Measurements from ENCODE around the gene CCL27.

CCL27 gene

DNA sequence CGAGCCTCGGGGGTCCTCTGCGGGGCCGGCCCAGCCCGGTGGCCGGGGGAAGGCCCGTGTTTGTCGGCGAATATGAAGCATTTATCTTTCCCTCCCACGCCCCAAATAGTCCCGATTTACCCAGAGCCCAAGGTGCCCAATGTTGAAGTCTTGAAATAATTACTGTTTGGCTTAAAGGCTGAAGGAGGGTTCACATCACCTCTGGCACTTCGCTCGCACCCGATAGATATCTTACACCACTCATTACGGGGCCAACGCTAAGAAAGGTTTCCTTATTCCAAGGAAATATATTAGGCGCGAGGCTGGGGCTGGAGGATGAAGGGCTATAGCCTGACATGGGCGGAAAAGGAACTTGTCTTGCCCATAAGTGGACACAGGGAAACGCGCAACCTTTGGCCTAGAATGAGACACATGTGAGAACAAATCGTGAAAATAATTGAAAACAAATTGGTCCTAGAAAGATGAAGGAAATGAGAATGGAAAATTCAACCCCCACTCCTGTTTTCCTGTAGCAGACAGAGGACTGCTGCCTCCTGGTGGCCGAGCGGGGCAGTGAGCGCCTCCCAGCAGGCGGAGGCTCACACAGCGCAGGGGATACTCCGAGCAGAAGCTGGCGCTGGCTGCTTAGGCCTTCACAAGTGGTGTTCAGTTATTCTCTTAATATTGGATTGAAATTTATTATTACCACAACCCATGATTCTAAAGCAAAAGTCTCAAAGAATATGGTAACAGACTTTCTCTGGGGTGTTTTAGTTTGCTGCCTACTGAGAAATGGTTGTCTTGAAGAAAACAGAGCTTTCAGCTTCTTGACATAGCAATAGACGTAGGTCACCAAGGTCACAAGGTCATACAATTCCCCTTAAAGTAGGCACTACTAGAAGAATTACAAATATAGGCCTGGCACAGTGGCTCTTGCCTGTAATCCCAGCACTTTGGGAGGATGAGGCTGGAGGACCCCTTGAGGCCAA, 39.6 kb upstream of the CCL27 start:
- peak; percentile 83 for DNase-seq (ENCODE audit: low read depth, low spot score)
- TF ChIP-seq, protein P1, sequence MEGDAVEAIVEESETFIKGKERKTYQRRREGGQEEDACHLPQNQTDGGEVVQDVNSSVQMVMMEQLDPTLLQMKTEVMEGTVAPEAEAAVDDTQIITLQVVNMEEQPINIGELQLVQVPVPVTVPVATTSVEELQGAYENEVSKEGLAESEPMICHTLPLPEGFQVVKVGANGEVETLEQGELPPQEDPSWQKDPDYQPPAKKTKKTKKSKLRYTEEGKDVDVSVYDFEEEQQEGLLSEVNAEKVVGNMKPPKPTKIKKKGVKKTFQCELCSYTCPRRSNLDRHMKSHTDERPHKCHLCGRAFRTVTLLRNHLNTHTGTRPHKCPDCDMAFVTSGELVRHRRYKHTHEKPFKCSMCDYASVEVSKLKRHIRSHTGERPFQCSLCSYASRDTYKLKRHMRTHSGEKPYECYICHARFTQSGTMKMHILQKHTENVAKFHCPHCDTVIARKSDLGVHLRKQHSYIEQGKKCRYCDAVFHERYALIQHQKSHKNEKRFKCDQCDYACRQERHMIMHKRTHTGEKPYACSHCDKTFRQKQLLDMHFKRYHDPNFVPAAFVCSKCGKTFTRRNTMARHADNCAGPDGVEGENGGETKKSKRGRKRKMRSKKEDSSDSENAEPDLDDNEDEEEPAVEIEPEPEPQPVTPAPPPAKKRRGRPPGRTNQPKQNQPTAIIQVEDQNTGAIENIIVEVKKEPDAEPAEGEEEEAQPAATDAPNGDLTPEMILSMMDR (IDR thresholded peaks at IDR 0.05; ENCODE audit: low read depth, low read length) = peak; percentile 100
- H3K4me3 ChIP-seq (ENCODE audit: low read depth, low read length) = peak overlapping the region; percentile 49
- in situ Hi-C loops (cut with HindIII; ENCODE audit: low sequenced_read_pairs) = no loop called here

DNA sequence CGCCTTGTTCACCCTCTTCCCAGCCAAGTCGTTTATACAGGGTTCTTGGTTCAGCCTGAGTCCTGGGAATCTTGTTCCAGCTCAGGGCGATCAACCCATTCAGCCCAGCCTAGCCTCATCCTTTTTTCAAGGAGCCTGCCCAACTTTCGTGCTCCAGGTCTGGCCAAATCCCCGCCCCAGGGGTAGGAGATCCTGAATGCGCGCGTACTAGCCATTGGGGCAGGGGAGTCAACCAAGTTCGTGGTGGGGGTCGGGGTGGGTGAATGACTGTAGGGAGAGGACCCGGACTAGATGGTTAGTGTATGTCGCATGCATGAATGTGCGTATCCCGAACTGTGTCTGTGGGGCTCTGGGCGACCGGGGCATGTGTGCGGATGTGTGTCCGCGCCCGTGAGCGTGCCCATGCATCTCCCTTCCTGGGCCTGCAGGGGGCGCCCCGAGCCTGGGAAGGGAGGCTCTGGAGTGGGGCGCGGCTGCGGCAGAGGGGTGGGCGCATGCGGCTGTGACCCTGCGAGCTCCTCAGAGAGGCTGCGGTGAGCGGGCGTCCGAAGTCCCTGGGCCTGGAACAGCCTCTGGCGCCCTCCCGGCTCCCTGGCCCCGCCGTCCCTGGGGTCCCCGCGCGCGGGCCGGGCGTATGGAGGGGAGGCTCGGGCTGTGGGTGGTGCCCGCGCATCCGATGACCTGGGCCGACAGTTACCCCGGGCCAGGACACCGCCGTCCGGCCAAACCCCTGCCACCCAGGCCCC, 38.7 kb upstream of the CCL27 start:
- peak overlapping the region; percentile 49 for H3K4me3 ChIP-seq (ENCODE audit: low read depth, low read length)
- peak; percentile 48 for DNase-seq (ENCODE audit: low read depth, low spot score)
- in situ Hi-C loops (cut with HindIII; ENCODE audit: low sequenced_read_pairs) = no loop called here
- TF ChIP-seq, protein P1 (IDR thresholded peaks at IDR 0.05; ENCODE audit: low read depth, low read length) = peak; percentile 92

DNA sequence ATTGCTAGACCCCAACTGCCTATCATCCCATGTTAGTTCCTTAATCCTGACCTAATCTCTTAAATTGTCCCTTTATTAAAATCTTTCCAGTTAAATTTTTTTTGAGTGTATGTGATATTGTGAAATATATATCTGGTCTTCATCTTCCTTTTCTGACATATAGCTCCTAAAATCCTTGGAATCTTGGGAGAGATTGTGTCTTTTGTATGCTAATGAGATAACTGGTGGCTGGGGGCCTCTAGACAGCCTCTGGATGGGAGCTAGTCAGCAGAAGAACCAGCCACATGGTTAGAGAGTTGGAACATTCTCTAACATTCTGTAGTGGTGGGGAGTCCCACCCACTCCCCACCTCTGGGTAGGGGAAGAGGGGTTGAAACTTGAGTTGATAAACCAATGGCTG, 32.4 kb upstream of the CCL27 start:
- no peak for DNase-seq (ENCODE audit: low read depth, low spot score)
- no peak overlapping the region for H3K4me3 ChIP-seq (ENCODE audit: low read depth, low read length)
- TF ChIP-seq, protein P1 (IDR thresholded peaks at IDR 0.05; ENCODE audit: low read depth, low read length) = no peak
- in situ Hi-C loops (cut with HindIII; ENCODE audit: low sequenced_read_pairs) = no loop called here

DNA sequence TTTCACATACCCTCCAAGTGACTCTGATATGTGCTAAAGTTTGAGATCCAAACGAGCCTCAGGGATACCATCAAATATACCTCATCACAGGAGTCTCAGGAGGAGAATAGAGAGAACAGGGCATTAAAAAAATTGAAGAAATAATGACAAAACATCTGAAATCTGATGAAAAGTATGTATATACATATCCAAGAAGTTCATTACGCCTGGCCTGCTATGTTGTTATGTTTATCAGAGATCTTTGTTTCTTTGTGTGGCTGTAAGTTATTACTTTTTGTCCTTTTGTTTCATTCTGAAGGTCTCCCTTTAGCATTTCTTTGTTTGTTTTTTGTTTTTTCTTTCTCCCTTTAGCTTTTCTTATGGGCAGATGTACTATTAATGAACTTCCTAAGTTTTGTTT, 31.1 kb upstream of the CCL27 start:
- DNase-seq (ENCODE audit: low read depth, low spot score) = no peak
- in situ Hi-C loops (cut with HindIII; ENCODE audit: low sequenced_read_pairs) = no loop called here
- H3K4me3 ChIP-seq (ENCODE audit: low read depth, low read length) = no peak overlapping the region
- TF ChIP-seq, protein P1 (IDR thresholded peaks at IDR 0.05; ENCODE audit: low read depth, low read length) = no peak

DNA sequence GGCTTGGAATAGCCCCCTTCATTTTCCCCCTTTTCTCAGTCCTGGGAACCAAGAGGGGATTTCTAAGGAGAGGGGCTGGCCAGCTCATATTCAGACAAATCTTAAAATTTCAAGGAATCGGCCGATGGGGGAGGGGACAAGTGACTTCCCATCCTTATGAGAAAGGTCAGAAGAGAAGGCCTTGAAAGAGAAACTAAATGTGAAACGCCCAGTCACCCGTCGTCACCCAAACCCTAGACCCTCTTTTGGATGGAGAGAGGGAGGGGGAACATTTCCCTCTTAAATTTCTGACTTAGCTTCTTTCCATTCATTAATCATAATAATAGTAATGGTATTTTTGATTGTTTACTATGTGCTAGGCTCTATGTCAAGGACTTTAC, 29.5 kb upstream of the CCL27 start:
- in situ Hi-C loops (cut with HindIII; ENCODE audit: low sequenced_read_pairs) = no loop called here
- DNase-seq (ENCODE audit: low read depth, low spot score) = no peak
- TF ChIP-seq, protein P1 (IDR thresholded peaks at IDR 0.05; ENCODE audit: low read depth, low read length) = no peak
- H3K4me3 ChIP-seq (ENCODE audit: low read depth, low read length) = no peak overlapping the region

DNA sequence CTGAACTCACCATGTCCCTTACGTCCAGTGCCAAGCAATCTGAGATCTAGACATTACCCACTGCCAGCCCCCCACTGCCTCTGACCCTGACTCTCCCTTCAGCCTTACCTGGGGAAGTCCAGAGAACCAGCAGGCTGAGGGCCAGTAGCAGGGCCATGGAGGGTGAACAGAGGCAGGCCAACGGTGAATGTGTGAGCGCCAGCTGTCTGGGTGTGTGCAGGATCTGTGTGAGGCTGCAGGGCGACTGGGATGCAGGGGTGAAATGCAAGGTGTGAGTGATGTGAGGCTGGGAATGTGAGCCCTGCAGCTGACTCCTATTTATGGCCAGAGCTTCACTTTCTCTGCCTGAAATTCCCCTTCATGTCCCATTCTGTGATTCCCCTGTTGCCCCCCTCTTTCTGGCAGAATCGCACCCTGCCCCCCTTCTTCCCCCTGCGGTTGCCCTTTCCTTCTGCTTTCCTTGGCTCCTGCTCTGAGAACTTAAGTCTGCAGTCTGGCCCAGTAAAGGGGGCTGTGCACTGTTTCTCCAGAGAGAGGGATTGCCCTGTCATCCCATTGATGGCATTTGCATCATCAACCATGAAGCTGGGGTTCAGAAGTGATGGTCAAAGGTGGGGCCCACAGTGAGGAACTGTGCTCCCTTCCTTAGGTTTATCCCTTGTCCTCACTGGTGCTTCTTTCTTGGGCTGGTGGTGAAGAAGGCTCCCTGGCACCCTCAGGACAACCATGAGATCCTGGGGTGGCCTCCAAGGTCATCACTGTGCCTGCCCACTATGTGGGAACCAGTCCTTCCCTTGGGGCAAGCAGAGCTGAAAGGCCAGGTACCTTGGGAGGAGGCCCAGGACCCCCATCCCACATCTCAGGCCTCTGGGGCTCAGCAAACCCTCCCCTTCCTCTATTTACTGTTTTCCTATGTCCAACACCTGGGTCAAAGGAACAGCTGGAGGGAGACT, 28.8 kb upstream of the CCL27 start, which contains the start of gene CCL19:
Gene CCL19, minus strand, starts transcription at position 294 of the 953 bp plus-strand sequence. Its CDS starts 137 bp downstream, at position 157.
- in situ Hi-C loops (cut with HindIII; ENCODE audit: low sequenced_read_pairs) = no loop called here
- H3K4me3 ChIP-seq (ENCODE audit: low read depth, low read length) = no peak within 1 kb of the TSS
- TF ChIP-seq, protein P1 (IDR thresholded peaks at IDR 0.05; ENCODE audit: low read depth, low read length) = no peak
- DNase-seq (ENCODE audit: low read depth, low spot score) = no peak
